ENCODE results near the gene GALT.

GALT gene

GRCh38 chr9:34689116-34689470 lies 42.6 kb downstream of the GALT start:
- no peak overlapping the region for H3K27ac ChIP-seq
- TF ChIP-seq, protein P1, sequence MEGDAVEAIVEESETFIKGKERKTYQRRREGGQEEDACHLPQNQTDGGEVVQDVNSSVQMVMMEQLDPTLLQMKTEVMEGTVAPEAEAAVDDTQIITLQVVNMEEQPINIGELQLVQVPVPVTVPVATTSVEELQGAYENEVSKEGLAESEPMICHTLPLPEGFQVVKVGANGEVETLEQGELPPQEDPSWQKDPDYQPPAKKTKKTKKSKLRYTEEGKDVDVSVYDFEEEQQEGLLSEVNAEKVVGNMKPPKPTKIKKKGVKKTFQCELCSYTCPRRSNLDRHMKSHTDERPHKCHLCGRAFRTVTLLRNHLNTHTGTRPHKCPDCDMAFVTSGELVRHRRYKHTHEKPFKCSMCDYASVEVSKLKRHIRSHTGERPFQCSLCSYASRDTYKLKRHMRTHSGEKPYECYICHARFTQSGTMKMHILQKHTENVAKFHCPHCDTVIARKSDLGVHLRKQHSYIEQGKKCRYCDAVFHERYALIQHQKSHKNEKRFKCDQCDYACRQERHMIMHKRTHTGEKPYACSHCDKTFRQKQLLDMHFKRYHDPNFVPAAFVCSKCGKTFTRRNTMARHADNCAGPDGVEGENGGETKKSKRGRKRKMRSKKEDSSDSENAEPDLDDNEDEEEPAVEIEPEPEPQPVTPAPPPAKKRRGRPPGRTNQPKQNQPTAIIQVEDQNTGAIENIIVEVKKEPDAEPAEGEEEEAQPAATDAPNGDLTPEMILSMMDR (conservative IDR thresholded peaks at IDR 0.05) = no peak

DNA sequence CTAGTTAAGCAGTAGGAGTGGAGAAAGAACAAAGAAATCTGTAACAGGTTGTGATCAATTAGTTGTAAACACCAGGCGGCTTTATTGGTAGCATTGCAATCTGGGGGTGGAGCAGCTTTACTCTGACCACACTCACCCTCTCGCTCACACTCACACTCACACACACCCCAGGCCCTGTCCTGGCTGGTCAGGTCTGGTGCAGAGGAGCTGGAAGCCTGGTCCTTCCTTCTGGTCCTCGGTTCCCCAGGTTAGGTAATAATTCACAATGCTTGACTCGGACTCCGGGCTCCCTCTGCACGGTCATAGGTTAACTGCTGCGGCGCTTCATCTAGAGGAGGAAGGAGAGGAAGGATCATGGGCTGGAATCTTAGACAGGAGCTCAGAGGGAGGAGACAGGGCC lies 43.0 kb downstream of the GALT start:
- TF ChIP-seq, protein P1 (conservative IDR thresholded peaks at IDR 0.05) = no peak
- H3K27ac ChIP-seq = no peak overlapping the region

DNA sequence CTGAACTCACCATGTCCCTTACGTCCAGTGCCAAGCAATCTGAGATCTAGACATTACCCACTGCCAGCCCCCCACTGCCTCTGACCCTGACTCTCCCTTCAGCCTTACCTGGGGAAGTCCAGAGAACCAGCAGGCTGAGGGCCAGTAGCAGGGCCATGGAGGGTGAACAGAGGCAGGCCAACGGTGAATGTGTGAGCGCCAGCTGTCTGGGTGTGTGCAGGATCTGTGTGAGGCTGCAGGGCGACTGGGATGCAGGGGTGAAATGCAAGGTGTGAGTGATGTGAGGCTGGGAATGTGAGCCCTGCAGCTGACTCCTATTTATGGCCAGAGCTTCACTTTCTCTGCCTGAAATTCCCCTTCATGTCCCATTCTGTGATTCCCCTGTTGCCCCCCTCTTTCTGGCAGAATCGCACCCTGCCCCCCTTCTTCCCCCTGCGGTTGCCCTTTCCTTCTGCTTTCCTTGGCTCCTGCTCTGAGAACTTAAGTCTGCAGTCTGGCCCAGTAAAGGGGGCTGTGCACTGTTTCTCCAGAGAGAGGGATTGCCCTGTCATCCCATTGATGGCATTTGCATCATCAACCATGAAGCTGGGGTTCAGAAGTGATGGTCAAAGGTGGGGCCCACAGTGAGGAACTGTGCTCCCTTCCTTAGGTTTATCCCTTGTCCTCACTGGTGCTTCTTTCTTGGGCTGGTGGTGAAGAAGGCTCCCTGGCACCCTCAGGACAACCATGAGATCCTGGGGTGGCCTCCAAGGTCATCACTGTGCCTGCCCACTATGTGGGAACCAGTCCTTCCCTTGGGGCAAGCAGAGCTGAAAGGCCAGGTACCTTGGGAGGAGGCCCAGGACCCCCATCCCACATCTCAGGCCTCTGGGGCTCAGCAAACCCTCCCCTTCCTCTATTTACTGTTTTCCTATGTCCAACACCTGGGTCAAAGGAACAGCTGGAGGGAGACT lies 44.8 kb downstream of the GALT start, which contains the start of gene CCL19:
Gene CCL19 (minus strand): TSS at position 294 of the 953 bp plus-strand sequence. CDS start 137 bp downstream, at position 157.
- TF ChIP-seq, protein P1 (conservative IDR thresholded peaks at IDR 0.05) = no peak
- no peak within 1 kb of the TSS for H3K27ac ChIP-seq

DNA sequence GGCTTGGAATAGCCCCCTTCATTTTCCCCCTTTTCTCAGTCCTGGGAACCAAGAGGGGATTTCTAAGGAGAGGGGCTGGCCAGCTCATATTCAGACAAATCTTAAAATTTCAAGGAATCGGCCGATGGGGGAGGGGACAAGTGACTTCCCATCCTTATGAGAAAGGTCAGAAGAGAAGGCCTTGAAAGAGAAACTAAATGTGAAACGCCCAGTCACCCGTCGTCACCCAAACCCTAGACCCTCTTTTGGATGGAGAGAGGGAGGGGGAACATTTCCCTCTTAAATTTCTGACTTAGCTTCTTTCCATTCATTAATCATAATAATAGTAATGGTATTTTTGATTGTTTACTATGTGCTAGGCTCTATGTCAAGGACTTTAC lies 45.5 kb downstream of the GALT start:
- TF ChIP-seq, protein P1 (conservative IDR thresholded peaks at IDR 0.05) = no peak
- no peak overlapping the region for H3K27ac ChIP-seq

DNA sequence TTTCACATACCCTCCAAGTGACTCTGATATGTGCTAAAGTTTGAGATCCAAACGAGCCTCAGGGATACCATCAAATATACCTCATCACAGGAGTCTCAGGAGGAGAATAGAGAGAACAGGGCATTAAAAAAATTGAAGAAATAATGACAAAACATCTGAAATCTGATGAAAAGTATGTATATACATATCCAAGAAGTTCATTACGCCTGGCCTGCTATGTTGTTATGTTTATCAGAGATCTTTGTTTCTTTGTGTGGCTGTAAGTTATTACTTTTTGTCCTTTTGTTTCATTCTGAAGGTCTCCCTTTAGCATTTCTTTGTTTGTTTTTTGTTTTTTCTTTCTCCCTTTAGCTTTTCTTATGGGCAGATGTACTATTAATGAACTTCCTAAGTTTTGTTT lies 47.1 kb downstream of the GALT start:
- H3K27ac ChIP-seq = no peak overlapping the region
- TF ChIP-seq, protein P1 (conservative IDR thresholded peaks at IDR 0.05) = no peak

DNA sequence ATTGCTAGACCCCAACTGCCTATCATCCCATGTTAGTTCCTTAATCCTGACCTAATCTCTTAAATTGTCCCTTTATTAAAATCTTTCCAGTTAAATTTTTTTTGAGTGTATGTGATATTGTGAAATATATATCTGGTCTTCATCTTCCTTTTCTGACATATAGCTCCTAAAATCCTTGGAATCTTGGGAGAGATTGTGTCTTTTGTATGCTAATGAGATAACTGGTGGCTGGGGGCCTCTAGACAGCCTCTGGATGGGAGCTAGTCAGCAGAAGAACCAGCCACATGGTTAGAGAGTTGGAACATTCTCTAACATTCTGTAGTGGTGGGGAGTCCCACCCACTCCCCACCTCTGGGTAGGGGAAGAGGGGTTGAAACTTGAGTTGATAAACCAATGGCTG lies 48.3 kb downstream of the GALT start:
- no peak overlapping the region for H3K27ac ChIP-seq
- TF ChIP-seq, protein P1 (conservative IDR thresholded peaks at IDR 0.05) = no peak

Measured in VCaP (cell line).